WI38 (cell line): ENCODE results near the gene C1QL3.

Experiments
- H3K4me3 ChIP-seq: 2 replicates; pipeline ENCODE4 v1.5.1; 2011; ENCODE audit warnings: low read depth, mild to moderate bottlenecking, control low read depth, low read length
- TF ChIP-seq, protein P1 (sequence below): IDR thresholded peaks from 2 replicates; pipeline ENCODE4 v1.5.1; 2012; ENCODE audit warnings: low read depth, mild to moderate bottlenecking, control low read depth, low read length

The C1QL3 gene

DNA sequence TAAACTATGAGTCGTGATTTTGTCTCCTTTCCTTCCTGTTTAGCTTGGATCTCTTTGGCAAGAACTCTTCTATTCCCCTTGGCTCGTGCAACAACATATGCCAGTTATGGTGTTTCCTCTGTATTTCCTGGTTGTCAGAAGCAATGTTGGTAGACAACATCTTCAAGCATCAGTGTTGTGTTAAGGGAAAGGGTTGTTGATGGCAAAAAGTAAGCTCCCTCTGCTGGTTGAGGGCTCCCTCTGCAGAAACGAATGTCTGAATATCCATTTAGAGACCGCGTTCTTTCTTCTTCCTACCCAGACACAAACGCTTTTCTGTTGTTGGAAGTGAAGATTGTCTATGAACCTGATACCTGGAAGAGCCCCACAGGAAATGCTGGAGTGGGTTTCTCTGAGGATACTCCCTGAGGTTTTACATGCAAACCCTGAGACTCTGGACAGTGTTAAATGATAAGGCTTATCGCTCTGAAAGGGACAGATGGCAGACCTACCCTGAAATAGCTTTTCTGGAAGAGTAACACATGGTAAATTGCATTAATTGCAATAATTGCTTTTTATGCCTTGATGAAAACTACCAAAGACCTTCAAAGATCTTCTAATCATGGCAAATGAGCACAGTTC, 23.5 kb upstream of the C1QL3 start:
- H3K4me3 ChIP-seq = no peak overlapping the region
- TF ChIP-seq, protein P1, sequence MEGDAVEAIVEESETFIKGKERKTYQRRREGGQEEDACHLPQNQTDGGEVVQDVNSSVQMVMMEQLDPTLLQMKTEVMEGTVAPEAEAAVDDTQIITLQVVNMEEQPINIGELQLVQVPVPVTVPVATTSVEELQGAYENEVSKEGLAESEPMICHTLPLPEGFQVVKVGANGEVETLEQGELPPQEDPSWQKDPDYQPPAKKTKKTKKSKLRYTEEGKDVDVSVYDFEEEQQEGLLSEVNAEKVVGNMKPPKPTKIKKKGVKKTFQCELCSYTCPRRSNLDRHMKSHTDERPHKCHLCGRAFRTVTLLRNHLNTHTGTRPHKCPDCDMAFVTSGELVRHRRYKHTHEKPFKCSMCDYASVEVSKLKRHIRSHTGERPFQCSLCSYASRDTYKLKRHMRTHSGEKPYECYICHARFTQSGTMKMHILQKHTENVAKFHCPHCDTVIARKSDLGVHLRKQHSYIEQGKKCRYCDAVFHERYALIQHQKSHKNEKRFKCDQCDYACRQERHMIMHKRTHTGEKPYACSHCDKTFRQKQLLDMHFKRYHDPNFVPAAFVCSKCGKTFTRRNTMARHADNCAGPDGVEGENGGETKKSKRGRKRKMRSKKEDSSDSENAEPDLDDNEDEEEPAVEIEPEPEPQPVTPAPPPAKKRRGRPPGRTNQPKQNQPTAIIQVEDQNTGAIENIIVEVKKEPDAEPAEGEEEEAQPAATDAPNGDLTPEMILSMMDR = peak; percentile 50

DNA sequence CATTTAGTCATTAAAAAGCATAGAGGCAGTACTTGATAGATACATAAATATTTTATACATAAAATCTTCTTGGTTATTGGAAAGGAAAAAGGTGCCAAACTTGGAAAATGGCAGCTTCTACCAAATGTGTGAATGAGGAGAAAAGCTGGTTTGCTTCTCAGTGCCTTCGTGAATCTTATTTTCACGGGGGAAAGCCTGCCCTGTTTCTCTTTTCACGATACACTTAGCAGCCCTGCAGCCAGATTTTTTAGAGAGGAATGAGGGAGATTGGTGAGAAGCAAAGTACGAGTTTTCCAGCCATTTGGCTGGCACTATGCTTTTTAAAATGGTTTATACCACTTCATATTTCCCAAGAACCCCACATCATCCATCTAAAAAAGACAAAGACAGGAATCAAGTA, 22.9 kb upstream of the C1QL3 start:
- TF ChIP-seq, protein P1 = no peak
- H3K4me3 ChIP-seq = no peak overlapping the region

DNA sequence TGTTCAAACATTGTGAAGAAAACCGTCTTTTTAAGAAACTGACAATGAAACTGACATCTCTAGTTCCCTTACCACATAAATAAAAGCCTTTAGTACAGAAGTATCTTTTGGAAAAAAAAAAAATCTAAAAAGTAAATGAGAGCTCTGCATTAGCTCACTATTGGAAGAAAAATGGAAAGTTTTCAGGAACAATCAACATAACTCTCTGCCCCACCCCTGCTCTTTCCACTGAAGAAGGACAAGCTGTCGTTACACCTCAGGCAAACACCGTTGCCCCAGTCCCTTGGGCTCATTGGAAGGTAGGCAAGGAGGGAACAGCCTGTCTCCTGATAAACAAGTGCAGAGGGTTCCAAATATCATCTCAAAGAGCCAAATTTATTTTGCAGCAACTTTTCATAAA, 22.4 kb upstream of the C1QL3 start:
- TF ChIP-seq, protein P1 = no peak
- no peak overlapping the region for H3K4me3 ChIP-seq

DNA sequence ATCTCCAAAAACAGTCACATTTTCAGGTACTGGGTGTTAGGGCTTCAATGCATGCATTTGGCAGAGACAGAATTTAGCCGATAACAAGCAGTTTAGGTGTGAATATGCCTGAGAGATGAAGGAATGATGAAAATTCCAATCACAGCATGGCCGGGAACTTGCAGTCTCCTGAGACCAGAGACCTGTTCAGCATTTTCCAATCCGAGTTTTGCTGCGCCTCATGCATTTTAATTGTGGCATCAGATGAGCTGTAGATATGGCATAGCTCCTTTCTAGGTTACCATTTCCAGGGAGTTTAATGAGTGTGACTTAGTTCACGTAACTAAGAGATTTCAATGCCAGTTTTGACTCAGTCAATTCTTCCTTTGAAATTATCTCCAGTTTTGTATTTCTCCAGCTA, 14.5 kb upstream of the C1QL3 start:
- TF ChIP-seq, protein P1 = no peak

DNA sequence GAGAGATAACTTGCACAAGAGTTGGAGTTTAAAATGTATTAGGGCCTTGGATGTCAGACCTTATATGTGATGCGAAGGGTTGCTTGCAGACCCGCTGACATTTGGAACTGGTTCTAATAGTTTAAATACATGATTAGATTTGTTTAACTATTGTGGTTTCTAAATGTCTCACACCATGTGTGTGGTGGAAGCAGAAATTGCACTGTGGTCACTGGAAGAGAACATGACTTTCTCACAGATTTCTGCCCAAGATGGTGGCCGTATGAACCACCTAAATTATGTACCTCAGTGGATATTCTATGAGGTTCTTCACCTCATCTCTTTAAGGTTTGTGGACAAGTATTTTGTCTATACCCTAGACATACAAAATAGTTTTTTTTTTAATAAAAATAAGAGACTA, 8.2 kb upstream of the C1QL3 start:
- no peak overlapping the region for H3K4me3 ChIP-seq
- TF ChIP-seq, protein P1 = no peak

More for the DNA sequence above, 14.5 kb upstream of the C1QL3 start:
- no peak overlapping the region for H3K4me3 ChIP-seq

DNA sequence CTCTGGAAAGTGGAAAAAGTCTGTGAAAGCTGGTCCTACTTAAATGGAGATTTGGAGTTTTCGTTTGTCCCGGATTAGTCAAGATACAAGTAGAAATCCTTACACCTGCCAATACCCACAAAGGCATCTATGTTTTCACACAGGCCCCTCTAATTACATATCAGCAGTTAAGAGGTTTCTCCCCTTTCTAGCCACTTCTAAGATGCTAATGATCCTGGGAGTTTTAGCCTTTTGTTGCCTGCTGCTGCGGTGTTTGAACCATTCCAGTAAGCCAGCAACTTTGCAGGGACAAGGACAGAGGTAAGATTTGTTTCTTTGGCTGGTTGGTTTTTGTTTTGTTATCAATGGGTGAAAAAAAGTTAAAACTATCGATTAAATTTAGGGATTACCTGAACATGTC, 5.8 kb upstream of the C1QL3 start:
- no peak overlapping the region for H3K4me3 ChIP-seq
- TF ChIP-seq, protein P1 = no peak

DNA sequence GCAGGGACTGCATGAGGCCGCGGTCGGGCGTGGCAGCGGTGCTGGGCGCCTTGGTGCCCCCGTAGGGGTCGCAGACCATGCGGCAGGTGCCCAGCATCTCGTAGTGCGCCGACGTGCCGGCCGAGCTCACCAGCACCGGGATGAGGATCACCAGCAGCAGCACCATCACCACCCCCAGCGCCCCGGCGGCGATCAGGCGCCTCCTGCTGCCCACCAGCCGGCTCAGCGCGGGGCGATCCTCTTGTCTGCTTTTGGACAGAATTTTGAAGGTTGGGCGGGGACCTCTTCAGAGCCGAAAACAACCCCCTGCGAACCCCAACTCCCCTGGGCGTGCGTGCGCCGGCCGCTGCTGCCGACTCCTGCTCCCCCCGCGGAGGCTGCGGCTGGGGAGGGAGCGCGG, 779 bp downstream of the C1QL3 start:
- peak overlapping the region; percentile 39 for H3K4me3 ChIP-seq

More for the DNA sequence above, 779 bp downstream of the C1QL3 start:
- TF ChIP-seq, protein P1 = no peak
